H1 (cell line): Measurements from ENCODE around the gene PRKCH. TPM values are rescaled to one million over a fixed set of nuclear protein-coding genes. Genes with fewer than 3 reads are reported as not detected.

ENCODE experiments used
- CBX8 ChIP-seq: fragments of 300-800, 300-1000 bp; sonication (generic); IDR thresholded peaks from 2 replicates; pipeline ENCODE4 v1.7.1; 2016; ENCODE audit warnings: low read depth, low read length, borderline replicate concordance
- CHD2 ChIP-seq: IDR thresholded peaks from 2 replicates; pipeline ENCODE4 v1.6.1; 2012; ENCODE audit warnings: low read length, improper control_type of control experiment
- TAF7 ChIP-seq: optimal IDR thresholded peaks from 2 replicates; pipeline ENCODE3; 2011; ENCODE audit warnings: low read depth, mild to moderate bottlenecking, inconsistent platforms, low read length, moderate library complexity, borderline replicate concordance
- polyA plus RNA-seq, 7 experiments: library from polyadenylated mRNA; depleted of rRNA in 3 of 7; stranded (reverse) in 5 of 7; unstranded in 2 of 7; fragments of >200 nt in 5 of 7; fragments of 200-250 nt in 2 of 7; gene quantifications; 1 replicate in 5 of 7; 2 replicates in 1 of 7; 4 replicates in 1 of 7; pipeline versions ENCODE4 v1.2.1 to v1.2.3, GENCODE V29; 2011 to 2013; ENCODE audit warnings: missing spikeins in 2 of 7, mixed read lengths in 2 of 7
- total RNA-seq: library from RNA; stranded (reverse); fragmentation: NEBNext Ultra II Directional; extraction: Animal tissue kit (Norgen Biotek cat#: 25700); gene quantifications from 2 replicates; pipeline ENCODE4 v1.2.1, GENCODE V29; 2021

Gene PRKCH
- total and polyA plus RNA-seq, 2 of the 8 experiments (the other 6 are each of a cell fraction or from before 2014, with no cell fraction given): 6.4 to 7.0 TPM

- TF ChIP-seq CBX8: no peak
- TF ChIP-seq TAF7: no peak
- no peak for TF ChIP-seq CHD2
These were observed 200.4 kb downstream of the PRKCH start (continued) for GRCh38 chr14:61521773-61522172.
